Measurements from ENCODE around the gene ZNF148. TPM values are rescaled to one million over a fixed set of nuclear protein-coding genes. Genes with fewer than 3 reads are reported as not detected.

The ZNF148 gene
- 35.1 and 38.9 TPM in 2 replicates for total RNA-seq

DNA sequence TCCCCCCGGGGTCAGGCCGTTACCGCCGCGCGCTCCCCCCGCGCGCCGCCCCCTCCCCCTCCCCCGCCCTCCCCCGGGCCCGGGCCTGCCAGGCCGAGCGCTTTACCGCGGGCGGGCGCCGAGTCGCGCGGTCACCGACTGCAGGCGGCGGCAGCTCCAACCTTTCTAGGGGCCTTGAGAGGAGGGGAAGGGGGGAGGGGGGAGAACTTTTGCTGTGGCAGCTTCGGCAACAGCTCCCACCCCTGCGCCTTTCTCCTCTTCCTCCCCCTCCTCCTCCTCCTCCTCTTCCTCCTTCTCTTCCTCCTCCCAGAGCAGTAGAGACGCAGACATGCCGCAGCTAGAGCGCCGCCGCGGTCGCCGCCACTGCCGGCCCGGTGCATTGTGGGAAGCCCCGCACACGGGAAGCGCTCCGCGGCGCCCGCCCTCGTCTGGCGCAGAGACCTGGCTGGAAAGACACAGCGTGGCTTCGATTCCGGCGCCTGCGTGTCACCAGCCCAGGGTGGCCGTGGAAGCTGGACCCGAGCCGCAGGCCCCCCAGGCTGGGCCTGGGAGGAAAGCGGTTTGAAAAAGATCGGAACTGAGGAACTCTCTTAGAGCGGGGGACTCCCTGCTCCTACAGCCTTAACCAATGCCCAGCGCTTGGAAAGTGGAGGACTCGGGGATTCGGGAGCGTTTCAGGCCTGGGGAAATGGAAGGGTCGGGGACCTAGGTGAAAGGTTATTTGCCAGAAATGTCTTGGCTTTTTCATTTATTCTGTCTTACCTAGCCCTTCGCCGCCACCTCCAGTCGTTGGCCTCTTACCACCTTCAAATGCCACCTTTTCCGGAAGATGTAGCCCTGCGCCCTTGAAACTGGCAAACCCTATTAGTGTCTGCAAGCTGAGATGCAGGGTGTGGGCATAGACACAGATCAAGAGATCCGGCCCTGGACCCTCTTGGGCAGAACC, at the start of gene ZNF148:
Gene ZNF148 (minus strand): TSS at position 330 of the 946 bp plus-strand sequence. CDS start 61,685 bp downstream, outside the sequence.

DNA sequence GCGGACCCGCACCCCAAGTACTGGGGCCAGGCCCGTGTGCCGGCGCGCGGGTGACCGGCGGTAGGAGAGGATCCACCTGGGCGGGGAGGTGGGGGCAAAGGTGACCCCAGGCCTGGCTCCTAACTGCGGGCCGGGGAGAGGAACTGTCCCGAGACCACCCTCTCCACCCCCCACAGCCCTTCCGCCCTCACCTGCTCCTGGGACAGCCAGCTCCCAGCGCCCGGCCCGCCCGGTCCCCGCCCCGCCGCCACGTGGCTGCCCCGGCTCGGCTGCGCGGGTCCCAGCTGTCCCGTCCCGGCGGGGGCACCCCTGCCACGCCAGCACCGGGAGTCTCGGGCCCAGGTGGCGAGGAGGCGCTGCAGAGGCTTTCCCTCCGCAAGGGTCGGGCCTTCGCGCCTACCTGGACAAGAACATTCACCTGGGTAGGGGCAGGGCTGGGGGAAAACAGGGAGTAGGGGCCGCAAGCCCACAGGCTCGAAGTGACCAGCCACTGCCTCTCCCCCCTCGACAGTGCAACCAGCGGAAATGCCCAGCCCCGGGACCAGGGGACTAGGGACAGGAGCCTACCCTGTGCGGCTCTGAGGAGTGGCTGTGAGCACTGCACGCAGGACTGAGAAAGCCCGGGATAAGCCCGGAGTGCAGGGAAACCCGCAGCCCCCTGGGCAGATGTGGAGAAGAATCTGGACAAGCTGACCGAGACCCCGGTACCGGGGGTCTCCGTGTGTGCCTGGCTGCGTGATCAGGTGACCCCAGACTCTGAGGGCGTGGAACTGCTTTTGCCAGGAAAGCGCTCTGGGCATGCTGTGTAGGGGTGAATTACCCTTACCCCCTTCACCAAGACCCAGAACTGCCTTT, 162.4 kb downstream of the ZNF148 start, which contains the start of gene SLC12A8:
Gene SLC12A8 (minus strand): TSS at position 240 of the 855 bp plus-strand sequence. CDS start 1,399 bp downstream, outside the sequence.

Other genes with a start within 250 kb of the ZNF148 start
- gene SLC12A8, start 162.6 kb downstream of the ZNF148 start, total RNA-seq: 5.4 and 10.9 TPM in 2 replicates
- 20.2 and 48.1 TPM in 2 replicates for gene SNX4, start 144.9 kb upstream of the ZNF148 start, total RNA-seq
- gene OSBPL11, start 220.2 kb upstream of the ZNF148 start, total RNA-seq: 7.3 and 9.6 TPM in 2 replicates